Peyer's patch (tissue), 4 donors: Measurements from ENCODE around the gene RNU1-1.
"Not testable (repeated sequence)": the region's sequence is repeated elsewhere in the genome, so short reads cannot be mapped to it uniquely, and the experiment has no call there.

ENCODE experiments used
- CTCF ChIP-seq, 6 experiments: fragments of 450-650 bp in 4 of 6; fragments of 200-600 bp in 2 of 6; sonication (generic) in 1 of 6; IDR thresholded peaks; one replicate each; pipeline ENCODE4 v1.5.1; 2017 to 2019; ENCODE audit warnings: antibody characterized with exemption in 6 of 6, mild to moderate bottlenecking in 3 of 6, moderate library complexity in 1 of 6
- POLR2A ChIP-seq, 2 donors: fragments of 450-650 bp; IDR thresholded peaks; one replicate each; pipeline ENCODE4 v1.5.1; 2017; ENCODE audit warnings: antibody characterized with exemption in 2 of 2, mild to moderate bottlenecking in 2 of 2, moderate library complexity in 2 of 2

- not testable (repeated sequence) for TF ChIP-seq CTCF, POLR2A (IDR thresholded peaks at IDR 0.05)
Measured at GRCh38 chr1:16553244-16553643, 39.2 kb upstream of the RNU1-1 start.
